Lower lobe of right lung (tissue), 2 donors: ENCODE data around the gene VAT1. TPM values are rescaled to one million over a fixed set of nuclear protein-coding genes. Genes with fewer than 3 reads are reported as not detected.

Experiments
- ATAC-seq, 2 donors: fragments of 200-7000 bp; cut with Tn5 transposase; one replicate each; pipeline ENCODE4 v1.9.1; 2020 to 2022; ENCODE audit warnings: mild to moderate bottlenecking in 2 of 2, moderate library complexity in 2 of 2
- DNase-seq: peaks from one replicate; pipeline ENCODE4 v3.0.0-alpha.2; 2020
- H3K27ac ChIP-seq: fragments of 200-600 bp; one replicate; pipeline ENCODE4 v1.8.0; 2022
- H3K27me3 ChIP-seq: fragments of 200-600 bp; one replicate; pipeline ENCODE4 v1.8.0; 2022; ENCODE audit warnings: low read depth
- H3K36me3 ChIP-seq: fragments of 200-600 bp; one replicate; pipeline ENCODE4 v1.8.0; 2022; ENCODE audit warnings: mild to moderate bottlenecking
- H3K4me1 ChIP-seq: fragments of 200-600 bp; one replicate; pipeline ENCODE4 v1.8.0; 2022
- H3K4me3 ChIP-seq: fragments of 200-600 bp; one replicate; pipeline ENCODE4 v1.8.0; 2022; ENCODE audit warnings: mild to moderate bottlenecking
- H3K9me3 ChIP-seq: fragments of 200-600 bp; one replicate; pipeline ENCODE4 v1.8.0; 2022
- intact Hi-C: fragments of 100-400 bp; cut with DNase I; formaldehyde crosslinking; loops from one replicate; pipeline ENCODE4 v1.11.0; 2022
- total RNA-seq: library from RNA; stranded (reverse); fragmentation: NEBNext Ultra II Directional; extraction: Animal tissue kit (Norgen Biotek cat#: 25700); gene quantifications from one replicate; pipeline ENCODE4 v1.2.1, GENCODE V29; 2021
- TF ChIP-seq, protein P1 (sequence below): fragments of 200-600 bp; IDR thresholded peaks from one replicate; pipeline ENCODE4 v1.8.0; 2022; ENCODE audit warnings: antibody characterized with exemption, mild to moderate bottlenecking
- donor health status: DM: no; HTN: yes; CAD: no; lungs with severe emphysema.

VAT1 gene
- total RNA-seq, 1 donor from 2014 or later = 382 TPM

DNA sequence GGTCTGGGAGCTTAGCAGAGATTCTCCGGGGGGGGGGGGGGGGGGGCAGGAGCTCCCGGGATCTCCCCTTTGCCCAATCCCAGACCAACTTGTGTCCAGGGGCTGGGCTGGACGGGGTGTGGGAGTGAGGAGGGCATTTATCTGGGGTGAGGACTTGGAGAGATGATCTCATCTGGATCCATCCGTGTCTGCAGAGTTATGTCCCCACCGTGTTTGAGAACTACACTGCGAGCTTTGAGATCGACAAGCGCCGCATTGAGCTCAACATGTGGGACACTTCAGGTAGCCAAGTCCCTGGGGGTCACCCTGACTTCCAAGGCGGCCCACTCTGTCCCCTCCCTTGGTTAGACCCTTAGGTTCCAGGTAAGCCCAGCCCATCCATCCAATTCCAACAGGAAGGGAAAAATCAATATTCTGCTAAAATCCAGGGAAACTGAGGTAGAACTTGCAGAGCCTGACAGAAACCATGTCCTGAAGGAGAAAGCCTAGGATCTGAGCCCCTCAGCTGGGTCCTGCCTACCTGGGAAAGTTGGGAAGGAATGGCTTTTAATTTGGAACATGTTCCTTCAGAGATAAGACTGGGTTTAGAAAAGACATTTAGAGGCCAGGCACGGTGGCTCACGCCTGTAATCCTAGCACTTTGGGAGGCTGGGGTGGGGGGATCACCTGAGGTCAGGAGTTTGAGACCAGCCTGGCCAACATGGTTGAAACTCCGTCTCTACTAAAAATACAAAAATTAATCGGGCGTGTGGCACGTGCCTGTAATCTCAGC is 3.8 kb upstream of the VAT1 start:
- Histone ChIP-seq H3K4me1 (peaks cover 18% of the 10 kb centered on the region), H3K4me3 (no peak overlapping the region), H3K27ac (no peak overlapping the region), H3K36me3 (no peaks in the 10 kb centered on the region), H3K27me3 (no peaks in the 10 kb centered on the region), H3K9me3 (no peaks in the 10 kb centered on the region)
- DNase-seq = no peak
- ATAC-seq = no peak
- intact Hi-C loops = no loop called here
- TF ChIP-seq, protein P1, sequence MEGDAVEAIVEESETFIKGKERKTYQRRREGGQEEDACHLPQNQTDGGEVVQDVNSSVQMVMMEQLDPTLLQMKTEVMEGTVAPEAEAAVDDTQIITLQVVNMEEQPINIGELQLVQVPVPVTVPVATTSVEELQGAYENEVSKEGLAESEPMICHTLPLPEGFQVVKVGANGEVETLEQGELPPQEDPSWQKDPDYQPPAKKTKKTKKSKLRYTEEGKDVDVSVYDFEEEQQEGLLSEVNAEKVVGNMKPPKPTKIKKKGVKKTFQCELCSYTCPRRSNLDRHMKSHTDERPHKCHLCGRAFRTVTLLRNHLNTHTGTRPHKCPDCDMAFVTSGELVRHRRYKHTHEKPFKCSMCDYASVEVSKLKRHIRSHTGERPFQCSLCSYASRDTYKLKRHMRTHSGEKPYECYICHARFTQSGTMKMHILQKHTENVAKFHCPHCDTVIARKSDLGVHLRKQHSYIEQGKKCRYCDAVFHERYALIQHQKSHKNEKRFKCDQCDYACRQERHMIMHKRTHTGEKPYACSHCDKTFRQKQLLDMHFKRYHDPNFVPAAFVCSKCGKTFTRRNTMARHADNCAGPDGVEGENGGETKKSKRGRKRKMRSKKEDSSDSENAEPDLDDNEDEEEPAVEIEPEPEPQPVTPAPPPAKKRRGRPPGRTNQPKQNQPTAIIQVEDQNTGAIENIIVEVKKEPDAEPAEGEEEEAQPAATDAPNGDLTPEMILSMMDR = no peak

GRCh38 chr17:43025290-43025657 is 3.1 kb upstream of the VAT1 start:
- H3K4me3 ChIP-seq = peak overlapping the region; percentile 70
- no peak for ATAC-seq
- no peak for DNase-seq
- no peak overlapping the region for H3K27ac ChIP-seq
- intact Hi-C loops = no loop called here
- no peaks in the 10 kb centered on the region for H3K9me3 ChIP-seq
- TF ChIP-seq, protein P1 = no peak
- no peaks in the 10 kb centered on the region for H3K36me3 ChIP-seq
- H3K27me3 ChIP-seq = no peaks in the 10 kb centered on the region
- peaks cover 25% of the 10 kb centered on the region for H3K4me1 ChIP-seq

GRCh38 chr17:43024407-43025289 is 2.5 kb upstream of the VAT1 start, which contains the start of gene RND2:
Gene RND2, plus strand, starts transcription at chr17:43025231. Its CDS starts 117 bp downstream, at chr17:43025348.
- intact Hi-C loops = no loop called here
- H3K9me3 ChIP-seq = no peaks in the 10 kb centered on the region
- DNase-seq (peak; percentile 89), ATAC-seq (peak; percentile 73 to 84)
- H3K27me3 ChIP-seq = no peaks in the 10 kb centered on the region
- H3K4me1 ChIP-seq = peaks cover 31% of the 10 kb centered on the region
- peak within 1 kb of the TSS; percentile 73 for H3K27ac ChIP-seq
- peak within 1 kb of the TSS; percentile 70 for H3K4me3 ChIP-seq
- TF ChIP-seq, protein P1 = peak; percentile 67
- no peaks in the 10 kb centered on the region for H3K36me3 ChIP-seq

GRCh38 chr17:43020789-43021740 is 1.1 kb downstream of the VAT1 start:
- peak; percentile 48 to 52 for ATAC-seq
- DNase-seq = peak; percentile 87
- H3K27ac ChIP-seq = peak overlapping the region; percentile 89
- no peaks in the 10 kb centered on the region for H3K27me3 ChIP-seq
- H3K4me3 ChIP-seq = peak overlapping the region; percentile 100
- peaks cover 25% of the 10 kb centered on the region for H3K36me3 ChIP-seq
- TF ChIP-seq, protein P1 = no peak
- H3K4me1 ChIP-seq = peaks cover 57% of the 10 kb centered on the region
- no peaks in the 10 kb centered on the region for H3K9me3 ChIP-seq
- intact Hi-C loops = no loop called here
